Left ventricle myocardium inferior (tissue), 1 donor: ENCODE data around the gene FAM149B1. TPM values are rescaled to one million over a fixed set of nuclear protein-coding genes. Genes with fewer than 3 reads are reported as not detected.

Source experiments
- DNase-seq: peaks from one replicate; pipeline ENCODE4 v3.0.0-alpha.2; 2020
- H3K27ac ChIP-seq: fragments of 200-600 bp; replicated peaks from 2 replicates; pipeline ENCODE4 v1.8.0; 2021
- H3K27me3 ChIP-seq: fragments of 200-600 bp; 2 replicates; pipeline ENCODE4 v1.8.0; 2021; ENCODE audit warnings: low read depth
- H3K36me3 ChIP-seq: fragments of 200-600 bp; 2 replicates; pipeline ENCODE4 v1.8.0; 2021
- H3K4me1 ChIP-seq: fragments of 200-600 bp; 2 replicates; pipeline ENCODE4 v1.8.0; 2021
- H3K4me3 ChIP-seq: fragments of 200-600 bp; 2 replicates; pipeline ENCODE4 v1.8.0; 2021; ENCODE audit warnings: mild to moderate bottlenecking, moderate library complexity
- H3K9me3 ChIP-seq: fragments of 200-600 bp; replicated peaks from 2 replicates; pipeline ENCODE4 v1.8.0; 2021
- intact Hi-C: fragments of 100-400 bp; cut with micrococcal nuclease; formaldehyde crosslinking; loops from one replicate; pipeline ENCODE4 v1.11.0; 2022
- long read RNA-seq: library from polyadenylated mRNA; unstranded; transcript quantifications from one replicate; pipeline ENCODE4 v2.0.0, GENCODE V29; 2021
- total RNA-seq: library from RNA; stranded (reverse); fragmentation: NEBNext Ultra II Directional; extraction: Animal tissue kit (Norgen Biotek cat#: 25700); gene quantifications from one replicate; pipeline ENCODE4 v1.2.1, GENCODE V29; 2021
- TF ChIP-seq, protein P1 (sequence below): fragments of 200-600 bp; IDR thresholded peaks from 2 replicates; pipeline ENCODE4 v1.8.0; 2021; ENCODE audit warnings: antibody characterized with exemption, mild to moderate bottlenecking, borderline replicate concordance
- donor health status: DM: no; HTN: yes; CAD: no; lungs with severe emphysema.

FAM149B1 gene
- total RNA-seq: 14.0 TPM
- long read RNA-seq, full-length matches to known transcripts: 3 of 10 reads
- long read RNA-seq, partial matches to known transcripts: 2 of 10 reads
- long read RNA-seq, other reads (novel, unspliced or antisense): 5 of 10 reads

- intact Hi-C loops: no loop called here
- Histone ChIP-seq H3K27me3 (no peaks in the 10 kb centered on the region), H3K9me3 (no peaks in the 10 kb centered on the region), H3K4me1 (peaks cover 55% of the 10 kb centered on the region), H3K27ac (peak within 1 kb of the TSS; percentile 96), H3K36me3 (peaks cover 12% of the 10 kb centered on the region), H3K4me3 (peak within 1 kb of the TSS; percentile 89)
- DNase-seq: peak; percentile 94
- TF ChIP-seq, protein P1, sequence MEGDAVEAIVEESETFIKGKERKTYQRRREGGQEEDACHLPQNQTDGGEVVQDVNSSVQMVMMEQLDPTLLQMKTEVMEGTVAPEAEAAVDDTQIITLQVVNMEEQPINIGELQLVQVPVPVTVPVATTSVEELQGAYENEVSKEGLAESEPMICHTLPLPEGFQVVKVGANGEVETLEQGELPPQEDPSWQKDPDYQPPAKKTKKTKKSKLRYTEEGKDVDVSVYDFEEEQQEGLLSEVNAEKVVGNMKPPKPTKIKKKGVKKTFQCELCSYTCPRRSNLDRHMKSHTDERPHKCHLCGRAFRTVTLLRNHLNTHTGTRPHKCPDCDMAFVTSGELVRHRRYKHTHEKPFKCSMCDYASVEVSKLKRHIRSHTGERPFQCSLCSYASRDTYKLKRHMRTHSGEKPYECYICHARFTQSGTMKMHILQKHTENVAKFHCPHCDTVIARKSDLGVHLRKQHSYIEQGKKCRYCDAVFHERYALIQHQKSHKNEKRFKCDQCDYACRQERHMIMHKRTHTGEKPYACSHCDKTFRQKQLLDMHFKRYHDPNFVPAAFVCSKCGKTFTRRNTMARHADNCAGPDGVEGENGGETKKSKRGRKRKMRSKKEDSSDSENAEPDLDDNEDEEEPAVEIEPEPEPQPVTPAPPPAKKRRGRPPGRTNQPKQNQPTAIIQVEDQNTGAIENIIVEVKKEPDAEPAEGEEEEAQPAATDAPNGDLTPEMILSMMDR: peak; percentile 21
Measured at GRCh38 chr10:73167783-73168464, at the start of gene FAM149B1, which contains the start of gene ECD. Gene FAM149B1 (plus strand): TSS chr10:73168119. CDS start chr10:73168340, 221 bp downstream. Gene ECD (minus strand): TSS chr10:73168008. CDS start chr10:73163937, 4,071 bp downstream.

DNA sequence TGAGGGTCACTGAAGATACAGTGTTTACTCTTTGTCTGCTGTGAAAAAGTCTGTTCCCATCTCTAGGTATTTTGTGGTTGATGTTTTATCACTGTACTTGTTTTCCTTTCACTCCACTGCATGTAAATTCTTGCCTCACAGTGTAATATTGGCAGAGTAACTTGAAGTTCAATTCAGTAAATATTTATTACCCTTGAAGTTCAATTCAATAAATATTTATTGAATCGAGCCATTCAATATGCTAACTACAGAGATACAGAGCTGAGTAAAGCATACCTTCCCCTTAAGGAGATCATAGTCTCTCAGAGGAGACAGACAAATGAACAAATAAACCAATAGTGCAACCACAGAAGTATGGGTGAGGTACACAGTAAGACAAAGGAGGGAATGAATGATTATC is 48.5 kb upstream of the FAM149B1 start:
- Histone ChIP-seq H3K27me3 (no peaks in the 10 kb centered on the region), H3K4me1 (peaks cover 26% of the 10 kb centered on the region), H3K4me3 (no peak overlapping the region), H3K27ac (peak overlapping the region; percentile 81), H3K9me3 (no peaks in the 10 kb centered on the region), H3K36me3 (peaks cover 29% of the 10 kb centered on the region)
- TF ChIP-seq, protein P1: no peak
- no peak for DNase-seq
- intact Hi-C loops: no loop called here

DNA sequence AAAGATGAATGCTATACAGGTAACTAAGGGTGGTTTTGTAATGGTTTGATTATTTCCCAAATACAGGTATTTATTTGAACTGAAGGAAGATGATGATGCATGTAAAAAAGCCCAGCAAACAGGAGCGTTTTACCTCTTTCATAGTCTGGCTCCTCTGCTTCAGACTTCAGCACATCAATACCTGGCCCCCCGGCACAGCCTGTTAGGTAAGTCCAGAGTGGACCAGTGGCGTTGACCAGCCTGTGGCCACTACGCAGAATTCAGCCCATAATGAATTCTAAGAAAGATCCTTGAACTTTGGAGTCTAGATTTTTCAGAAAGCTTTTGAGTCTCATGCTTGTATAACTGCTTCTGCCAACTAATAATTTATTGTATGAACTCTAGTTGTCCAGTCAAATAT is 48.0 kb upstream of the FAM149B1 start:
- H3K36me3 ChIP-seq: peaks cover 34% of the 10 kb centered on the region

GRCh38 chr10:73126343-73126742 is 41.6 kb upstream of the FAM149B1 start:
- intact Hi-C loops: no loop called here
- no peak overlapping the region for H3K4me3 ChIP-seq
- TF ChIP-seq, protein P1: no peak
- H3K27ac ChIP-seq: no peak overlapping the region
- H3K36me3 ChIP-seq: peaks cover 78% of the 10 kb centered on the region
- H3K4me1 ChIP-seq: no peaks in the 10 kb centered on the region
- DNase-seq: no peak
- H3K9me3 ChIP-seq: no peaks in the 10 kb centered on the region
- H3K27me3 ChIP-seq: no peaks in the 10 kb centered on the region

More for the DNA sequence above, 48.0 kb upstream of the FAM149B1 start:
- Histone ChIP-seq H3K4me3 (no peak overlapping the region), H3K27ac (peak overlapping the region; percentile 81), H3K27me3 (no peaks in the 10 kb centered on the region), H3K9me3 (no peaks in the 10 kb centered on the region), H3K4me1 (peaks cover 26% of the 10 kb centered on the region)
- intact Hi-C loops: no loop called here
- no peak for DNase-seq
- TF ChIP-seq, protein P1: no peak

DNA sequence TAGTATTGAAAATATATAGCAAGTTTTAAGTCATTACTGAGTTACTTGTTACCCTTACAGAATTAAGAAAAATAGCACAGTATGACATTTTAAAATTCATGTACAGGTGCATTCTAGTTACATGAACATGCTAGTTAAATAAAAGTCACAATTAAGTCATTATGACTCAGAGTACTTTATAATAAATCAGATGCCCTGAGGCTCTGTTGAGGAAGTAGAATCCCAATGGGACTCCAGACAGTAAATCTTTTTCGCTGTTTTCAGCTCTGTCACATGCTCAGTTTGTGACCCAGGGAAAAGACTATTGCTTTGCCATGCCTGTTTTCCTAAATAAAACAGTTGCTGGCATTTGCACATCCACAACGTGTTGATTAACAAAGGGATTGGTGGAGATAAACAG is 36.6 kb upstream of the FAM149B1 start:
- intact Hi-C loops: no loop called here
- H3K9me3 ChIP-seq: no peaks in the 10 kb centered on the region
- H3K36me3 ChIP-seq: peaks cover 94% of the 10 kb centered on the region
- H3K27me3 ChIP-seq: no peaks in the 10 kb centered on the region
- DNase-seq: no peak
- peaks cover 12% of the 10 kb centered on the region for H3K4me1 ChIP-seq
- TF ChIP-seq, protein P1: no peak
- peak overlapping the region; percentile 1 for H3K27ac ChIP-seq
- no peak overlapping the region for H3K4me3 ChIP-seq
